GM19193 (cell line): ENCODE measurements around the gene COMMD6.

Experiments
- POLR2A ChIP-seq: IDR thresholded peaks from 4 replicates; pipeline ENCODE4 v1.6.1; 2011; ENCODE audit not compliant: insufficient read depth, insufficient read length; ENCODE audit errors: extremely low read depth

COMMD6 gene

GRCh38 chr13:75544681-75545330, 7.2 kb upstream of the COMMD6 start:
- no peak for TF ChIP-seq POLR2A

- no peak for TF ChIP-seq POLR2A
Observed at GRCh38 chr13:75541961-75542360, 4.3 kb upstream of the COMMD6 start.

GRCh38 chr13:75541287-75541686, 3.6 kb upstream of the COMMD6 start:
- TF ChIP-seq POLR2A: no peak

- no peak for TF ChIP-seq POLR2A
Observed at GRCh38 chr13:75533861-75534260, 3.8 kb downstream of the COMMD6 start.

- TF ChIP-seq POLR2A: no peak
Observed at GRCh38 chr13:75530549-75530961, 7.1 kb downstream of the COMMD6 start.

GRCh38 chr13:75521956-75522355, 15.7 kb downstream of the COMMD6 start:
- TF ChIP-seq POLR2A: no peak

- no peak for TF ChIP-seq POLR2A
Observed at GRCh38 chr13:75518439-75519088, 19.1 kb downstream of the COMMD6 start.

- TF ChIP-seq POLR2A: no peak
Observed at GRCh38 chr13:75514080-75514995, 23.3 kb downstream of the COMMD6 start.

- no peak for TF ChIP-seq POLR2A
Observed at GRCh38 chr13:75513271-75513670, 24.4 kb downstream of the COMMD6 start.

GRCh38 chr13:75512253-75512652, 25.4 kb downstream of the COMMD6 start:
- no peak for TF ChIP-seq POLR2A

GRCh38 chr13:75511051-75511625, 26.5 kb downstream of the COMMD6 start:
- TF ChIP-seq POLR2A: no peak

GRCh38 chr13:75508002-75508548, 29.6 kb downstream of the COMMD6 start:
- TF ChIP-seq POLR2A: no peak

GRCh38 chr13:75507027-75508001, 30.3 kb downstream of the COMMD6 start:
- no peak for TF ChIP-seq POLR2A

- TF ChIP-seq POLR2A: no peak
Observed at GRCh38 chr13:75506018-75506417, 31.6 kb downstream of the COMMD6 start.

- TF ChIP-seq POLR2A: no peak
Observed at GRCh38 chr13:75505327-75505726, 32.3 kb downstream of the COMMD6 start.

- no peak for TF ChIP-seq POLR2A
Observed at GRCh38 chr13:75495938-75496337, 41.7 kb downstream of the COMMD6 start.
